HFFc6 (cell line): Measurements from ENCODE around the gene ANO4. TPM values are rescaled to one million over a fixed set of nuclear protein-coding genes. Genes with fewer than 3 reads are reported as not detected.
A peak's percentile ranks its signal among the peaks of the same experiment; 100 is the strongest.
"Not testable (repeated sequence)": the region's sequence is repeated elsewhere in the genome, so short reads cannot be mapped to it uniquely, and the experiment has no call there.

Experiments used
- DNase-seq: peaks from one replicate; pipeline ENCODE4 v3.0.0-alpha.2; 2018
- H3K27ac Mint-ChIP-seq: 2 replicates; pipeline ENCODE4 v1.8.0; 2020; ENCODE audit warnings: mild to moderate bottlenecking, mixed read lengths
- H3K27me3 Mint-ChIP-seq: 2 replicates; pipeline ENCODE4 v1.8.0; 2021; ENCODE audit warnings: mild to moderate bottlenecking, moderate library complexity, mixed read lengths; ENCODE audit not compliant: insufficient read depth
- H3K36me3 Mint-ChIP-seq: 2 replicates; pipeline ENCODE4 v1.8.0; 2021; ENCODE audit warnings: low read depth, mixed read lengths
- H3K4me1 Mint-ChIP-seq: 2 replicates; pipeline ENCODE4 v1.8.0; 2020; ENCODE audit warnings: low read depth, mixed read lengths
- H3K4me3 Mint-ChIP-seq: 2 replicates; pipeline ENCODE4 v1.8.0; 2020; ENCODE audit warnings: mild to moderate bottlenecking, moderate library complexity, mixed read lengths
- H3K9me3 Mint-ChIP-seq: 2 replicates; pipeline ENCODE4 v1.8.0; 2020; ENCODE audit warnings: mild to moderate bottlenecking, mixed read lengths
- CTCF ChIP-seq: fragments of 200-600 bp; sonication (generic); IDR thresholded peaks from 2 replicates; pipeline ENCODE4 v1.5.0; 2021; ENCODE audit warnings: antibody characterized with exemption, mild to moderate bottlenecking
- total RNA-seq, 6 experiments: library from RNA; stranded (reverse); fragmentation: NEBNext Ultra II Directional; extraction: Animal tissue kit (Norgen Biotek cat#: 25700); gene quantifications; 2 replicates in 1 of 6; 3 replicates in 5 of 6; pipeline ENCODE4 v1.2.3, GENCODE V29; 2021

The ANO4 gene
- total RNA-seq, 6 experiments from 2014 or later, result not detected

- Mint-ChIP-seq H3K36me3 (no peaks in the 10 kb centered on the region; the same call in 1 of the 2 replicates), H3K27ac (no peak overlapping the region), H3K4me3 (no peak overlapping the region), H3K27me3 (peaks cover 2% of the 10 kb centered on the region), H3K9me3 (peaks cover 17% of the 10 kb centered on the region; the same call in 1 of the 2 replicates), H3K4me1 (peaks cover 14% of the 10 kb centered on the region; the same call in 1 of the 2 replicates)
- DNase-seq, result no peak
- TF ChIP-seq CTCF, result no peak
Measured at GRCh38 chr12:100986595-100987547, 192.3 kb downstream of the ANO4 start.

DNA sequence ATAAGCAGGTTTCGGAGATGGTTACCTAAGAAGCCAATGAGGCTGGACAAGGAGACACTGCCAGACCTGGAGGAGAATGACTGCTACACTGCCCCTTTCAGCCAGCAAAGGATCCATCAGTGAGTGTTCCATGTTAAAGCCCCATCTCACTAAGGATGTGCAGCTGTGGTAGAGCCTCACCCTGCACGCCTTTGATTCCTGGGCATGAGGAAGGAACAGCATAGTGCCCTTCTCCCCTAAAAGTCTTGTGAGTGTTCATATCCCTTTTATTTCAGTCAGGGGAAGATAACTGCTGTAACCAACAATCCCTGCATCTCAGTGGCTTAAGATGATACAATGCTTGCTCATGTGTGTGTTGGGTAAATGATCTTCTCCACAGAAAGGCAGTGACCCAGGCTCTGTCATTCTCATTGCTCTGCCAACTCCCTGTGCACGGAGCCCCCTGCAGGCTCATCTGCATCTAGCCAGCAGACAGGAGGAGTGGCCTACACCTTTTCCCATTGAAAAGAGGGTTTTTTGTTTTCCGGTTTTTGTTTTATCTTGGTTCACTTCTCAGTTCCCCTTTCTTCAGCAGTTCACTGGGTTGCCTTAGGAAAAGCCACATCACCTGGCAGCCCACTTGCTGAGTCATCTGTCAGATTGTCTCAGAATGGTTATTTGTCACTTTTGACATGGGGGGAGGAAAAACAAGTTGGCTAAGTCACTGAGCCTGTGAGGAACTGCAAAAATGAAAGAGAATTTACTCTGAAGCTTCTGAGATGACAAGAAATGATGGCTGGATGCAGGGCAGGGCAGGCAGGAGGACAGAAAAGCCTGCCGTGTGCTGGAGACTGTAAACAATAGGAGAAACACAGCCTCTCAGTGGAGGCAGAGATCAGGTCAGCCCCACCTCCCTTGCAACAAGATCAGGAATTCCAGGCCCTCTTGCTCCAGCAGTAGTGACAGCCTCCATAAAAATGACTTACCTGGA is 193.3 kb downstream of the ANO4 start:
- Mint-ChIP-seq H3K27me3 (peaks cover 2% of the 10 kb centered on the region), H3K4me1 (peaks cover 14% of the 10 kb centered on the region; the same call in 1 of the 2 replicates), H3K36me3 (no peaks in the 10 kb centered on the region; the same call in 1 of the 2 replicates), H3K9me3 (peaks cover 17% of the 10 kb centered on the region; the same call in 1 of the 2 replicates), H3K27ac (no peak overlapping the region), H3K4me3 (no peak overlapping the region)
- TF ChIP-seq CTCF, result peak; percentile 32
- DNase-seq, result peak; percentile 23

- not testable (repeated sequence) for H3K27me3 Mint-ChIP-seq, H3K27ac Mint-ChIP-seq, H3K4me3 Mint-ChIP-seq, DNase-seq, H3K36me3 Mint-ChIP-seq
- H3K9me3 Mint-ChIP-seq, result peaks cover 17% of the 10 kb centered on the region; the same call in 1 of the 2 replicates
- H3K4me1 Mint-ChIP-seq, result peaks cover 14% of the 10 kb centered on the region; the same call in 1 of the 2 replicates
Measured at GRCh38 chr12:100989509-100989908, 194.9 kb downstream of the ANO4 start.

- Mint-ChIP-seq H3K4me1 (peaks cover 14% of the 10 kb centered on the region; the same call in 1 of the 2 replicates), H3K4me3 (no peak overlapping the region), H3K9me3 (peaks cover 17% of the 10 kb centered on the region; the same call in 1 of the 2 replicates), H3K36me3 (no peaks in the 10 kb centered on the region; the same call in 1 of the 2 replicates), H3K27ac (no peak overlapping the region), H3K27me3 (peaks cover 2% of the 10 kb centered on the region; the same call in 1 of the 2 replicates)
- no peak for TF ChIP-seq CTCF
- DNase-seq, result no peak
Measured at GRCh38 chr12:100991102-100991501, 196.5 kb downstream of the ANO4 start.

DNA sequence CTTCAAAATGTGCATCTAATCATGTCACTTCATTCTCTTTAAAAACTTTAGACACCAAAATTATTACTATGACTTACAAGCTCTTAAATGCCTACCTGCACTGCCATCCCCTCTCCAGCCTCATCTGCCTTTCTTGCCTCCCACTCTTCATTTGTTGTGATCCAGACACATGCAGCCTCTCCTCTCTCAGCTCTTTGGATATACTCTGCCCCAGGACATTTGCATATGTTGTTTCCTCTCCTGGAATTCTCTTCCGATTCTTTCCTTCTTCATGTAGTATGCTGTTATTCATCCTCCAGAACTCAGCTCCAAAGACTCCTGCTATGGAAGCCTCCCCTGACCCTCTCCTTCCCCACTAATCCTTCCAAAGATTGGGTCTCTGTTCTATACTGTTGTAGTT is 197.6 kb downstream of the ANO4 start:
- peaks cover 17% of the 10 kb centered on the region; the same call in 1 of the 2 replicates for H3K9me3 Mint-ChIP-seq
- no peak for TF ChIP-seq CTCF
- H3K36me3 Mint-ChIP-seq, result no peaks in the 10 kb centered on the region; the same call in 1 of the 2 replicates
- H3K27me3 Mint-ChIP-seq, result peaks cover 4% of the 10 kb centered on the region; the same call in 1 of the 2 replicates
- H3K4me1 Mint-ChIP-seq, result peaks cover 10% of the 10 kb centered on the region; the same call in 1 of the 2 replicates
- DNase-seq, result no peak
- H3K4me3 Mint-ChIP-seq, result no peak overlapping the region
- H3K27ac Mint-ChIP-seq, result no peak overlapping the region
